Hepatocyte (in vitro differentiated cells): Measurements from ENCODE around the gene IRAK1BP1.

Source experiments
- EZH2 ChIP-seq: fragments of 200-600 bp; sonication (generic); IDR thresholded peaks from 2 replicates; pipeline ENCODE4 v1.6.1; 2016; ENCODE audit warnings: antibody characterized with exemption, mild to moderate bottlenecking, borderline replicate concordance
- EZH2phosphoT487 ChIP-seq: fragments of 200-600 bp; sonication (generic); IDR thresholded peaks from one replicate; pipeline ENCODE4 v1.6.1; 2018; ENCODE audit warnings: antibody characterized with exemption, mild to moderate bottlenecking, low read depth, moderate library complexity; ENCODE audit not compliant: unreplicated experiment, severe bottlenecking
- TF ChIP-seq, protein P1 (sequence below): fragments of 200-600 bp; sonication (generic); IDR thresholded peaks from 2 replicates; pipeline ENCODE4 v1.5.1; 2016; ENCODE audit warnings: antibody characterized with exemption, mild to moderate bottlenecking; ENCODE audit not compliant: poor library complexity

DNA sequence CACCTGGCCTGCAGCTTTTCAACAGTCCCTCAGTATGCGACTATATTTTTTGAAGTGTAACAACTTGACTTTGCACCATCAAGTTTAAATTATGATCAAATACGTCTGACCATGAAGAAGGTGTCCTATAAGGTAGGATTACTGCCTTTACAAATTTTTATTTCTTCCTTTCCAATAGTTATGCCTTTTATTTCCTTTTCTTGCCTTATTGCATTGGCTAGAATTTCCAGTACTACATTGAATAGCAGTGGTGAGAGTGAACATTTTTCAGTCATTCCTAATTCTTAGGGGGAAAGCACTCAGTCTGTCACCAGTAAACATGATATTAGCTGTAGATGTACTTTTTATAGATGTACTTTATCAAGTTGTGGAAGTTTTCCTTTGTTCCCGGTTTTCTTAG lies 81.4 kb downstream of the IRAK1BP1 start:
- TF ChIP-seq, protein P1, sequence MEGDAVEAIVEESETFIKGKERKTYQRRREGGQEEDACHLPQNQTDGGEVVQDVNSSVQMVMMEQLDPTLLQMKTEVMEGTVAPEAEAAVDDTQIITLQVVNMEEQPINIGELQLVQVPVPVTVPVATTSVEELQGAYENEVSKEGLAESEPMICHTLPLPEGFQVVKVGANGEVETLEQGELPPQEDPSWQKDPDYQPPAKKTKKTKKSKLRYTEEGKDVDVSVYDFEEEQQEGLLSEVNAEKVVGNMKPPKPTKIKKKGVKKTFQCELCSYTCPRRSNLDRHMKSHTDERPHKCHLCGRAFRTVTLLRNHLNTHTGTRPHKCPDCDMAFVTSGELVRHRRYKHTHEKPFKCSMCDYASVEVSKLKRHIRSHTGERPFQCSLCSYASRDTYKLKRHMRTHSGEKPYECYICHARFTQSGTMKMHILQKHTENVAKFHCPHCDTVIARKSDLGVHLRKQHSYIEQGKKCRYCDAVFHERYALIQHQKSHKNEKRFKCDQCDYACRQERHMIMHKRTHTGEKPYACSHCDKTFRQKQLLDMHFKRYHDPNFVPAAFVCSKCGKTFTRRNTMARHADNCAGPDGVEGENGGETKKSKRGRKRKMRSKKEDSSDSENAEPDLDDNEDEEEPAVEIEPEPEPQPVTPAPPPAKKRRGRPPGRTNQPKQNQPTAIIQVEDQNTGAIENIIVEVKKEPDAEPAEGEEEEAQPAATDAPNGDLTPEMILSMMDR, result no peak
- TF ChIP-seq EZH2phosphoT487, result no peak
- no peak for TF ChIP-seq EZH2
